Stimulated activated CD8-positive, alpha-beta memory T cell treated with anti-CD3 and anti-CD28 coated beads, Interleukin-2, amount 100 ng/mL, for 48 hours (primary cell): Measurements from ENCODE around the gene TC2N.
"Not testable (repeated sequence)": the region's sequence is repeated elsewhere in the genome, so short reads cannot be mapped to it uniquely, and the experiment has no call there.

ENCODE experiments used
- DNase-seq, 2 donors: peaks; one replicate each; pipeline ENCODE4 v3.0.0-alpha.2; 2020; ENCODE audit warnings: low read depth in 2 of 2

TC2N gene

DNA sequence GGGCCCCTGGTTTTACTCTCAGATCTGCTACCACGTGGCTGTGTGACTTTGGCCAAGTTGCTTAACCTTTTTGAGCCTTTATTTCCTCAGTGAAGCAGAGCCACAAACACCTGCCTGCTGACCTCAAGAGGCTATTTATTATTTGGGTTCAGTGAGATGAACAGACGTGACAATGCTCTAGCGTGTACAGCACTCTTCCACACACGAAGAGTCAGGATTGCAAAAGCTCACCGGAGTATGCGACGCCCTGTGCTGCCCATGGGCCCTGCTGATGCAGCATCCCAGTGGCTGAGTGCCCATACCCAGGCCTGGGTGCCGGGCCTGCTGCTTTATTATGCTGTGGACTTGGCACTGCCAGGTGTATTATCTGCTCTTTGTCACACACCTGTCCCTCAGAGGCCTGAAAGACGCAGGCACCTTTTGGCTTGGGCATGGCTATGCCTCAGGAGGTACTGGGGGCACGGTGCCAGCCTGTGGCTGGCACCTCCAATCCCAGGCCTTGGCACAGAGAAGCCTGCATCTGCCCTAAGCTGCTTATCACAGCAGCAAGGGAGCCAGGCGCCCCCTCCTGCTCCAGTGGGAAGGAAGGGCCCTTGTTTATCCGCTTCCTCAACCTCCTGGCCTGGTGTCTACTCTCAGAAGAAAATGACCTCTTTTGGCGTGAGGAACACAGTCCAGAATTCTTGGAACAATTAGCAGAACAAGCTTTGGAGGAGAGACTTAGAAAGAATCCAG, 22.3 kb upstream of the TC2N start:
- no peak for DNase-seq

DNA sequence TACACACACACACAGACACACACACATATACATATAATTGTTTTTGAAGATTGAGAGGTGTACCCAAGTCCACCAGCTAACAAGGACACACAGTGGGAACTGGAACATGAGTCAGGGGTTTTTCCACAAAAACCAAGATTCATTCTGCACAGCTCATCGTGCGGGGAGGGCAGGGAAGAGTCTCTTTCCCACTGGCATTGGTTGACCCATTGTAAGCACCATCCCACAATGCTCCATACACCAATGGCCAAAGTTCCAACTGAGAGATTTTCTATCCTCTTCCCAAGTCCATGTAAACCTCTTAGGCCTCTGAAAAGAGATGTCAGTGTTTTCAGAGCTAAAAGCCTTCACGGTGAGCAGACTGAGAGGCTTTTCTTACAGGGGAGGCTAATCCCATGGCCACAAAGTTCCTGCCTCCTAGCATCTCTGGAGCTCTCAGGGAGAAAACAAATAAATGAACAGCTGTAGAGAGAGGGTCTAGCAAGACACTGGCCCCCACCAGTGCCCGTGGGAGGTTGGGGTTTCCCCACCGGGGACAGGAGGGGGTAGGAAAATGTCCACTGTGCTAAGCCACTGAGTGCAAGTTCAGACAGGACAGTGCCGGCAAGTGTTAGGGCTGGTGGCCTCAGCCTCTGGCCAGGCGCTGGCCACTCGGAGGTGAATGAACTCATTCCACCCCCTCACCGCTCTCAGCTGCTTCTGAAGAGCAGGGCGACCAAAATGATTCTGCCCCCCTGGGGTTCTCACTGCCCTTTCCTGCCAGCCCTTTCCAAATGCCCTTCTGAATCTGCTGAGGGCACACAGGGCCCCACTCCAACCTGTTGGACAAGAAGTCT, 21.5 kb upstream of the TC2N start:
- DNase-seq: no peak

DNA sequence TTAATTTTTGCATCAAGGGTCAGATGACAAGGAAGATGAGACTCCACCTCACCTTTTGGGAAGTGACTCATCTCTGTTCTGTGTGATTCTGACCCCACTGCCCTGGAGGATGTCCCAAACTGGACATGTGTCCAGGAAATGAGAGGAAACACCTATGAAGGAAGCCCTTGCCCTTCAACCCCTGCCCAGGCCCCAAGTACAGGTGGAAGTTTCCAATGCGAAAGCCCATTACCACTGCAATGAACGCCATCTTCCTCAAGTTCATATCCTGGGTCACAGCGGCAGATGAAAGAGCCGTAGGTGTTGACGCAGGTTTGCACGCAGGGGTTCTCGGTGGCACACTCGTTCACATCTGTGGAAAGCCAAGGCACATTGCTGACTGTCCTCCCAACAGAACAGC, 19.6 kb upstream of the TC2N start:
- no peak for DNase-seq

- DNase-seq: no peak
These were observed 18.5 kb upstream of the TC2N start for GRCh38 chr14:91885839-91886238.

DNA sequence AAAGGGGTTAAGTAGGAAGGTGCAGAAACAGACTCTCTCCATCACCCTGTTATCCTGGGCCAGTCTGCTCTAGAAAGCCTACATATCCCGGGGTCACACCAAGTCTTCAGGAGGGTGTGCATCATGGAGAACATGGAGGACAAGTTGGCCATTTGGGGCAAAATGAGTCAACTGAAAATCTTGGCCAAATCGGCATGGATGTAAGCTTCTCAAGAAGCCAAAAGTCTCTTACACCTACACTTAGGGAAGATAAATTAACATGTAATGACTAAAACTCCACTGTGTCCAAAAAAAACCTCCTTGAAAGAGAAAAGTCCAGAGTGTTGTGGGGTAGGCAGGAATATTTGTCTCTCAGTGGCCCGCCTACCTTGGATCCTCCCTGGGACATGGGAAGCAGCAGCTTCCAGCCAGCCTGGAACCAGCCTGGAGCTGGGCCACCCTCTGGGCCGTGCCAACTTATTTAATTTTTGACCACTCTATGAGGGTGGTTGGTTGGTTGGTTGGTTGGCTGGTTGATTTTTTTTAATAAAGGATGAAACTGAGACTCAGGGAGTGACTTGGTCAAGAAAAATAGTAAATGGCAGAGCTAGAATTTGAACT, 17.9 kb upstream of the TC2N start:
- no peak for DNase-seq

DNA sequence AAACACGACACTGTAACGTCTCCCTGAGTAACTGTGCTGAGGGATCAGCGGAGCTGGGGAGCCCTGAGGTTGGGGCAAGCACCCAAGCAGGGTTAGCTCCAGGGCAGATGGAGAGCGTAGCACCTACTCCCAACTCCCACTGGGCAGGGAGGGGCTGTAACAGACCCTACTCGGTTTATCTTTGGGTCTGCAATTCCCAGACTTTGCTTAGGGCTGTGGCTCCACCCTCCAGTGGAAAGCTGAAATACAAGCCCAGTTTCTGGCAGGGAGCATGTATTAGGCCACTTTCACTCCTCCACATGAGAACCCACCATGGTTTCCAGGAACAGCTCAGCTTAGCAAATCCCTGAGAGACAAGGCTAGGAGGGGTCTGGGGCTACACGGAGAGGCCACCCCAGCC, 17.3 kb upstream of the TC2N start:
- DNase-seq: no peak

DNA sequence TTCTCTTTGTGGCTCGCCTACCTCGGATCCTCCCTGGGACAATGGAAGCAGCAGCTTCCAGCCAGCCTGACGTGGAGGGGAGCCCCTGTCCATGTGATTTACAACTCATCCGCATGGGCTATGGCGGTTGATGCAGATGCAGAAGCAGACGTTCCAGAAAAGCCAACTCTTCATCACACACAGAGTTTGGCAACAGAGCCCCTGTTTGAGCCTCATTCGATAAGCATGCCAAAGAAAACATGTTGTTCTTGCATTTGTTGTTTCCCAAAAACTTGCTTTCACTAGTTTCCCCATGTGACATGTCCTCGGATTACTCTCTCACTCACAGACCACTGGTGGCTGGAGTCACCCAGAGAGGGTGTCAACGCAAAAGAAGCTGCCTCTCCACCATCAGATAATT, 16.4 kb upstream of the TC2N start:
- DNase-seq: no peak

- DNase-seq: no peak
These were observed 15.4 kb upstream of the TC2N start for GRCh38 chr14:91882776-91883175.

GRCh38 chr14:91882369-91882768, 15.0 kb upstream of the TC2N start:
- DNase-seq: no peak

GRCh38 chr14:91879196-91879595, 11.9 kb upstream of the TC2N start:
- no peak for DNase-seq

- no peak for DNase-seq
These were observed 10.9 kb upstream of the TC2N start for GRCh38 chr14:91878274-91878673.

GRCh38 chr14:91877376-91877915, 10.1 kb upstream of the TC2N start:
- DNase-seq: no peak

DNA sequence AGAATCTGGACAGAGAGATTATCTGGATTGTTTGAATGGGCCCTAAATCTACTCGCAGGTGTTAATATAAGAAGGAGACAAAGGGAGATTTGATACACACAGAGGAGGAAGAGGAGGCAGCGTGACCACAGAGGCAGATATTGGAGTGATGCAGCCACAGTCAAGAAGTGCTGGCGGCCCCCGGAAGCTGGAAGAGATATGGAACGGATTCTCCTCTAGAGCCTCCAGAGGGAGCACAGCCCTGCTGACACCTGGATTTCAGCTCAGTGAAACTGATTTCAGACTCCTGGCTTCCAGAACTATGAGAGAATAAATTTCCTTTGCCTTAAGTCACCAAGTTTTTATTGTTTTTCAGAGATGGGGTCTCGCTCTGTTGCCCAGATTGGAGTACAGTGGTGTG, 9.2 kb upstream of the TC2N start:
- no peak for DNase-seq

DNA sequence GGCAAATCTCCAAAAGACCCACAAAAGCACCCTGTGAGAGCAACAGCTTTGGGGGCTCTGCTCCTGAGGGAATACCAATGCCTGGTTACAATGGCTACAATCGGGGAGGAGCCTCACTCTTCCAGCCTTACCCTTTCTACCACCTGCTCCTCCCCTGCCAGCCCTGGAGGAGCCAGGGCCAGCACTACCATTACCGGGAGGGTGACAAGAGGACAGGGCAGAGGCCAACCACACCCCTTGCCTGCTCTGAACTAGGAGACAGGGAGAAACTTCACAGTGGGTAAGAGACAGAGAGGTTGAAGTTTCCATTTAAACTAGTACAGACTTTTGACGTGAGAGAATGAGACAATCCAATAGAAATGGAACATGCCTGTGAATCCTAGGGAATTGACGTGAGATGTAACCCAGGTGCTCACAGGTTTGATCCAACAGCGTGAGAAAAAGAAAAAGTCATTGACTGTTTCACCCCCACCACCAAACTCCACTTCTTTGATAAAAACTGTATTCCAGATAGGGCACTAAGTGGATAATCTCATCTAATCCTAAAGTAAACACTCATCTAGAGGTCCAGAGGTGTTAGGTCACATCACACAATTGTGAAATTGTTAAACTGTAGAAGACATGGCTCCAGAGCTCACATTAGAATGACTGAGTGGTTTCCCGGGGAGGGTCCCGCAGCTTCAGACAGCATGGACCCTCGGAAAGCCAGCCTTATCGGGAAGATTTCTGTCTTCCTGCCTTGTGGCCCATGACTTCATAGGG, 8.4 kb upstream of the TC2N start:
- DNase-seq: no peak

DNA sequence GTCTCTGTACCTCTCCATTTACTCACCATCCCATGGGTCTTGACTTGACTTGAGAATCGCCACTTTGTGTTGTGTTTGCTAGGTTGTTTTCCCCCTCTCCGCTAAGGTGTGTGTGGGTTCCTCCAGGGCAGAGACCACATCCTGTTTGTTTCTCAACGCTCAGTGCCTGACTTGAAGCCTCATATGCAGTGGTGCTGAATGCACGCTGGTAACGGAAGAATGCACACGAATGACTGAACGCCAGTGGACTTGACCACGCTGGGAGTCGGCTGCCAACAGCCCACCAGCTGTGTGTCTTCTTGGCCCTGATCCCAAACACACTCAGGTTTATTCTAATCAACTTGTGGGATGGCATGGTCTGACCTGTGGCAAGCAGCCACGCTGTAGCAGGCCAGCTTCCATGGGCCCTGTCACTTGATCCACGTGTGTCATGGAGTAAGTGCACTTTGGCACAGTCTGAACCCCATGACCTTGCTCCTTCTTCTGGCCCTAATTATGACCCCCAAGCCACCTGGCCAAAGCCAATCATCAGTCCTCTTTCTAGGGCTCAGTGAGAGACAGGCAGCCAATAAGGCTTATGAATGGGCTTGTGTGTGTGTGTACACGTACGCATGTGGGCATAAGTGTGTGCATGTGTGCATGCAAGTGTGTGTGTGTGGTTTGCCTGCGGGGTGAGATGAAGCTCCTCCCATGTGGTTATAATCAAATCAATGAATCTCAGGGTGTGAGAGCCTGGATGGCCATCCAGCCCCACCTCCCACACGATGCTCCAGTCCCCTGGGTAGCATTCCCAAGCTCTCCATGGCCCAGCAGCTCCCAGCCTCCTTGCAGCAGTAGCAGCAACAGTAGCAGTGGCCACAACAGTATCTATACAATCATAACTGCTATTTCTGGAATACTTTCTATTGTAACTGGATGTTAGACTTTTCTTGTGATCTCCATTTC, 6.4 kb upstream of the TC2N start:
- no peak for DNase-seq

- no peak for DNase-seq
These were observed 5.5 kb upstream of the TC2N start for GRCh38 chr14:91872517-91873470.

DNA sequence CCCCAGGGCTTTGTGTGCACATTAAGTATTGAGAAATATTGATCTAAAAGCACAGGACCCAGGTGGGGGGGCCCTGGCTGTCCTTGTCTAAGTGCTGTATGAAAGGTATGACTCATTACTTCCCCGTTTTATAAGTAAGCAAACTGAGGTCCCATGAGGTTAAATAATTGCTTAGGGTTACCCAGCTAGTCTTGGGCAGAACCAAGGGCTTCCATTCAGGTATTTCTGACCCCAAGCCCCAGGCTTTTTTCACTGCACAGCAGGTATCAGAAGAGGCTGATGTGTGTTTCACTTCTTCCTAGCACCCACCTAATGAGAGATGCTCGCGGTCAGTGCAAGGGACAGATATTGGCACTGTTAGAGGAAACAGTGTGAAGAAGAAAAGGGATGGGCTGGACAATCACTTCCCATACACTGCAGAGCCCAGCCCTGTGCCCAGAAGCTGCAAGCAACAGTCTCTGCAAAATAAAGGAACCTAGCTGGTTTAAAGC, 4.7 kb upstream of the TC2N start:
- DNase-seq: no peak

DNA sequence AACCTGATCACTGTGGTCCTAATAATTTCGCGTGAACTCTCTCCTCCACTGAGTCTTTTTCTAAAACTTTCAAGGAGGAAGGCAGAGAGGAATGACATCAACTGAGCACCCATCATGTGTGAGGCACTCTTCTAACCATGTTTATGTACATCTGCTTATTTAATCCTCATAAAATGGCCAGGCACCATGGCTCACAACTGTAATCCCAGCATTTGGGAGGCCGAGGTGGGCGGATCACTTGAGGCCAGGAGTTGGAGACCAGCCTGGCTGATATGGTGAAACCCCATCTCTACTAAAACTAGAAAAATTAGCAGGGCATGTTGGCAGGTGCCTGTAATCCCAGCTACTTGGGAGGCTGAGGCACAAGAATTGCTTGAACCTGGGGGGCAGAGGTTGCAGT, 4.1 kb upstream of the TC2N start:
- DNase-seq: not testable (repeated sequence)

DNA sequence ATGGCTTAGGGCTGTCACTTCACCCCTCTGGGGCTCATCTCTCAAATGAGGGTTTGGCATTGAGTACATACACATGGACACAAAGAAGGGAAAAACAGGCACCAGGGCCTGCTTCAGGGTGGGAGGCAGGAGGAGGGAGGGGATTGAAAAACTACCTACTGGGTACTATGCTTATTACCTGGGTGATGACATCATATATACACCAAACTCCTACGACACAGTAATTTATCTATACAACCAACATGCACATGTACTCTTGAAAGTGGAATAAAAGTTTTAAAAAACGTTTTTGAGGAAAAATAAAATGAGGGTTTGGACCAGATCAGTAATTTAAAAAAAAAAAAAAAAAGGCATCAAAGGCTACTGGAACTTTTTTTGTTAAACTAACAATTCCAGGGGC, 3.6 kb upstream of the TC2N start:
- DNase-seq: no peak
